H1 (cell line): ENCODE measurements around the gene LRCH3. TPM values are rescaled to one million over a fixed set of nuclear protein-coding genes. Genes with fewer than 3 reads are reported as not detected.

Source experiments
- POU5F1 ChIP-seq: IDR thresholded peaks from 2 replicates; pipeline ENCODE4 v1.6.1; 2011; ENCODE audit warnings: low read depth, mild to moderate bottlenecking, low read length, moderate library complexity
- TCF12 ChIP-seq: IDR thresholded peaks from 2 replicates; pipeline ENCODE4 v1.6.1; 2011; ENCODE audit warnings: low read depth, mild to moderate bottlenecking, low read length
- polyA plus RNA-seq, 7 experiments: library from polyadenylated mRNA; depleted of rRNA in 3 of 7; stranded (reverse) in 5 of 7; unstranded in 2 of 7; fragments of >200 nt in 5 of 7; fragments of 200-250 nt in 2 of 7; gene quantifications; 1 replicate in 5 of 7; 2 replicates in 1 of 7; 4 replicates in 1 of 7; pipeline versions ENCODE4 v1.2.1 to v1.2.3, GENCODE V29; 2011 to 2013; ENCODE audit warnings: missing spikeins in 2 of 7, mixed read lengths in 2 of 7
- total RNA-seq: library from RNA; stranded (reverse); fragmentation: NEBNext Ultra II Directional; extraction: Animal tissue kit (Norgen Biotek cat#: 25700); gene quantifications from 2 replicates; pipeline ENCODE4 v1.2.1, GENCODE V29; 2021

The LRCH3 gene
- total and polyA plus RNA-seq, 2 of the 8 experiments (the other 6 are each of a cell fraction or from before 2014, with no cell fraction given): 58.4 to 66.0 TPM

- TF ChIP-seq POU5F1 (no peak), TCF12 (no peak)
Observed at GRCh38 chr3:197829397-197830045, 38.5 kb downstream of the LRCH3 start (continued).
